MV-4-11 (cell line): ENCODE data around the gene ZNF519.
A peak's percentile ranks its signal among the peaks of the same experiment; 100 is the strongest.

Experiments used
- DNase-seq: peaks from one replicate; lab custom pipeline; 2025; lab: John Stamatoyannopoulos, UW

The ZNF519 gene

GRCh38 chr18:14097761-14098160 lies 34.5 kb downstream of the ZNF519 start:
- DNase-seq: no peak

- DNase-seq: peak; percentile 7
These were observed 38.8 kb downstream of the ZNF519 start for GRCh38 chr18:14093307-14093915.

GRCh38 chr18:14092625-14093306 lies 39.5 kb downstream of the ZNF519 start:
- no peak for DNase-seq

- no peak for DNase-seq
These were observed 42.5 kb downstream of the ZNF519 start for GRCh38 chr18:14089781-14090180.

- DNase-seq: no peak
These were observed 43.0 kb downstream of the ZNF519 start for GRCh38 chr18:14089191-14089590.

GRCh38 chr18:14086458-14087231 lies 45.6 kb downstream of the ZNF519 start:
- peak; percentile 15 for DNase-seq

- no peak for DNase-seq
These were observed 46.3 kb downstream of the ZNF519 start for GRCh38 chr18:14085770-14086457.

- DNase-seq: no peak
These were observed 57.0 kb downstream of the ZNF519 start for GRCh38 chr18:14075196-14075595.

- DNase-seq: no peak
These were observed 58.0 kb downstream of the ZNF519 start for GRCh38 chr18:14074187-14074586.

GRCh38 chr18:14053661-14054060 lies 78.6 kb downstream of the ZNF519 start:
- DNase-seq: no peak
